Measurements from ENCODE around the gene TRAF5.

DNA sequence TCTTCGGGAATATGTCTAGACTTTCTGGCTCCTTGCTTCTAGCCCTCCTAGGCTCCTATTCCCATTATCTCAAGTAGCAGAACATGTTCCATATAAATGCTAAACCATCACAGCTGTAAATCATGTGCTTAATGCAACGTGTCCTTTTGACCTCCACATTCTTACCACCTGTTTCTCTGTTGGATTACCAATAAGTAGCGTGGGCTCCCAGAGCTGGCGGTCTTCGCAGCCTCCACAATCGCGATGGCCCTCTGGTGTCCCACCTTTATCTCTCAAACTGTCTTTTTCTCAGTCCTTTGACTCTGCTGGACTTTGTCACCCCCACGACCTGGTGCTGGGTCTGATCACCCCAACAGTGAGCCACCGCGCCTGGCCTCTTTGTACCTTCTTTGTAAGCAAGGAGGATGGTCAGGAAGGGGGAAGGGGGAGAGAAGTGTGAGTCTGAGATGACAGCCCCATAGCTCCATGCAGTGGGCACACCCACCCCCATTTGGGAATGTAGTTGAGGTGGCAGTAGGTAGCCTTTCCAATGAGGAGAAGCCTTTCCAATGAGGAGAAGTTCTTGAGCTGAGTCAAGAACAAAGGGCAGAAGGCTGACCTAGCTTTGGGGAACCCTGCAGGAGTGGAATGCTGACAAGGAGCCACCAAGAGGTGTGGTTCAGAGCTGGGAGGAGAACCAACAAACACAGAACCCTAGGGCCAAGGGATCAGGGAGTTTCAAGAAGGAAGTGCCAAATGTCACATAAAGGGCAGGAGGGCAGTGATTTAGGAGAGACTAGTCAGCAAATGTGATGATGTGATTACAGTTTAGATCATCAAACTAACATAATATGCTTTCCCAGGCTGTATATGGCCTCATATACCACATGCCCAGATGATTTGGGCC is 14.2 kb downstream of the TRAF5 start:
- TF ChIP-seq CTCF (conservative IDR thresholded peaks at IDR 0.05; ENCODE audit: low read depth, low read length) (no peak), MAZ (IDR thresholded peaks at IDR 0.05; ENCODE audit: borderline replicate concordance, low read depth, low read length) (no peak), POLR2A (IDR thresholded peaks at IDR 0.05; ENCODE audit: low read depth, low read length) (no peak)
